H1 (cell line): ENCODE results near the gene IL27RA.

Source experiments
- CHD1 ChIP-seq: IDR thresholded peaks from 2 replicates; pipeline ENCODE4 v1.6.1; 2012; ENCODE audit warnings: low read depth, low read length, improper control_type of control experiment
- CREB1 ChIP-seq: IDR thresholded peaks from 2 replicates; pipeline ENCODE4 v1.6.1; 2012; ENCODE audit warnings: inconsistent platforms
- CTCF ChIP-seq, 3 experiments: IDR thresholded peaks; 1 replicate in 2 of 3; 2 replicates in 1 of 3; pipeline versions ENCODE4 v1.5.1 to v1.6.1; 2011; ENCODE audit warnings: low read length in 3 of 3, mild to moderate bottlenecking in 3 of 3, inconsistent platforms in 2 of 3, low read depth in 1 of 3, moderate library complexity in 1 of 3; ENCODE audit not compliant: insufficient read depth in 1 of 3; ENCODE audit errors: control extremely low read depth in 1 of 3
- EP300 ChIP-seq, 2 experiments: IDR thresholded peaks; 1 replicate in 1 of 2; 2 replicates in 1 of 2; pipeline ENCODE4 v1.6.1; 2011 to 2012; ENCODE audit warnings: low read depth in 2 of 2, low read length in 2 of 2, mild to moderate bottlenecking in 2 of 2, borderline replicate concordance in 1 of 2, inconsistent platforms in 1 of 2, moderate library complexity in 1 of 2
- JUND ChIP-seq: IDR thresholded peaks from 2 replicates; pipeline ENCODE4 v1.6.1; 2011; ENCODE audit warnings: mild to moderate bottlenecking, improper control_type of control experiment, low read length
- RFX5 ChIP-seq: IDR thresholded peaks from 2 replicates; pipeline ENCODE4 v1.6.1; 2011; ENCODE audit warnings: low read depth, low read length, improper control_type of control experiment, borderline replicate concordance
- TAF1 ChIP-seq: IDR thresholded peaks from 2 replicates; pipeline ENCODE4 v1.6.1; 2011; ENCODE audit warnings: mild to moderate bottlenecking, low read depth, low read length
- TEAD4 ChIP-seq: IDR thresholded peaks from 2 replicates; pipeline ENCODE4 v1.6.1; 2012; ENCODE audit warnings: low read depth, low read length, inconsistent platforms, mixed read lengths
- ZNF274 ChIP-seq: IDR thresholded peaks from 2 replicates; pipeline ENCODE4 v1.7.0; 2012; ENCODE audit warnings: low read length, borderline replicate concordance; ENCODE audit errors: extremely low read depth

- TF ChIP-seq TAF1 (no peak), CREB1 (no peak), JUND (no peak), CHD1 (no peak), CTCF (IDR thresholded peaks at IDR 0.05; ENCODE audit: control extremely low read depth in 1 of 3, insufficient read depth in 1 of 3, low read depth in 1 of 3, low read length in 3 of 3) (no peak), ZNF274 (no peak), EP300 (IDR thresholded peaks at IDR 0.05; ENCODE audit: borderline replicate concordance in 1 of 2, low read depth in 2 of 2, low read length in 2 of 2) (no peak), TEAD4 (no peak), RFX5 (no peak)
Measured at GRCh38 chr19:14002571-14003250, 28.9 kb upstream of the IL27RA start.
